Keratinocyte (primary cell): ENCODE results near the gene P3H1. TPM values are rescaled to one million over a fixed set of nuclear protein-coding genes. Genes with fewer than 3 reads are reported as not detected.

Experiments used
- DNase-seq: peaks from one replicate; pipeline ENCODE4 v3.0.0-alpha.2; 2011; ENCODE audit warnings: low read depth, missing footprints, low spot score
- FAIRE-seq: peaks from 2 replicates; lab custom pipeline; 2011; peaks lifted over from hg19 to GRCh38; lab: Jason Lieb, UNC
- H2AFZ ChIP-seq: 2 replicates; pipeline ENCODE4 v1.6.0; 2012; ENCODE audit warnings: low read length, control low read depth, inconsistent platforms; ENCODE audit not compliant: control insufficient read depth
- H3K27ac ChIP-seq: 2 replicates; pipeline ENCODE4 v1.5.1; 2011; ENCODE audit warnings: low read length; ENCODE audit not compliant: control insufficient read depth, insufficient read depth
- H3K27me3 ChIP-seq: 3 replicates; pipeline ENCODE4 v1.6.0; 2011; ENCODE audit warnings: low read length; ENCODE audit not compliant: control insufficient read depth, insufficient read depth; ENCODE audit errors: extremely low read depth
- H3K36me3 ChIP-seq, 2 experiments: 2 replicates in 1 of 2; 3 replicates in 1 of 2; pipeline ENCODE4 v1.5.1; 2011; ENCODE audit warnings: low read length in 2 of 2, mild to moderate bottlenecking in 1 of 2; ENCODE audit not compliant: control insufficient read depth in 2 of 2, insufficient read depth in 2 of 2; ENCODE audit errors: extremely low read depth in 1 of 2
- H3K4me1 ChIP-seq: 3 replicates; pipeline ENCODE4 v1.5.1; 2011; ENCODE audit warnings: low read length; ENCODE audit not compliant: control insufficient read depth, insufficient read depth; ENCODE audit errors: extremely low read depth
- H3K4me2 ChIP-seq: 3 replicates; pipeline ENCODE4 v1.6.0; 2011; ENCODE audit warnings: low read depth, low read length; ENCODE audit not compliant: control insufficient read depth, insufficient read depth; ENCODE audit errors: extremely low read depth
- H3K4me3 ChIP-seq, 3 experiments: fragments of 200-600 bp in 1 of 3; sonication (generic) in 1 of 3; 2 replicates in 2 of 3; 3 replicates in 1 of 3; pipeline ENCODE4 v1.5.1; 2011 to 2016; ENCODE audit warnings: low read length in 3 of 3, mild to moderate bottlenecking in 3 of 3, control low read depth in 2 of 3, inconsistent platforms in 1 of 3, low read depth in 1 of 3, mixed read lengths in 1 of 3, mixed run types in 1 of 3, moderate library complexity in 1 of 3; ENCODE audit not compliant: control insufficient read depth in 2 of 3, insufficient read depth in 2 of 3; ENCODE audit errors: extremely low read depth in 1 of 3
- H3K79me2 ChIP-seq: 2 replicates; pipeline ENCODE4 v1.6.0; 2012; ENCODE audit warnings: low read length; ENCODE audit not compliant: control insufficient read depth, insufficient read depth
- H3K9ac ChIP-seq: 3 replicates; pipeline ENCODE4 v1.6.0; 2011; ENCODE audit warnings: low read length; ENCODE audit not compliant: control insufficient read depth, insufficient read depth; ENCODE audit errors: extremely low read depth
- H3K9me1 ChIP-seq: 3 replicates; pipeline ENCODE4 v1.6.0; 2011; ENCODE audit warnings: low read length; ENCODE audit not compliant: control insufficient read depth, insufficient read depth; ENCODE audit errors: extremely low read depth
- H3K9me3 ChIP-seq: 2 replicates; pipeline ENCODE4 v1.5.1; 2012; ENCODE audit warnings: low read depth, low read length; ENCODE audit not compliant: control insufficient read depth
- H4K20me1 ChIP-seq: 3 replicates; pipeline ENCODE4 v1.6.0; 2011; ENCODE audit warnings: low read length; ENCODE audit not compliant: control insufficient read depth, insufficient read depth; ENCODE audit errors: extremely low read depth
- CTCF ChIP-seq, 3 experiments: IDR thresholded peaks in 1 of 3; conservative IDR thresholded peaks in 1 of 3; optimal IDR thresholded peaks in 1 of 3; 2 replicates in 2 of 3; 3 replicates in 1 of 3; pipeline versions ENCODE3 to v1.5.1; 2011; ENCODE audit warnings: low read length in 3 of 3, mild to moderate bottlenecking in 3 of 3, moderate library complexity in 2 of 3, control low read depth in 1 of 3, inconsistent platforms in 1 of 3; ENCODE audit not compliant: insufficient read depth in 2 of 3; ENCODE audit errors: extremely low read depth in 1 of 3
- EZH2 ChIP-seq: IDR thresholded peaks from one replicate; pipeline ENCODE4 v1.6.1; 2012; ENCODE audit warnings: inconsistent platforms, mild to moderate bottlenecking, low read length, moderate library complexity
- dilution Hi-C: fragments of 300-500 bp; cut with MboI; formaldehyde crosslinking; loops from one replicate; pipeline ENCODE4 v1.7.0; 2020; ENCODE audit warnings: low sequenced_read_pairs; ENCODE audit not compliant: extremely low pct_ligation_motif_present
- polyA plus RNA-seq, 5 experiments: library from polyadenylated mRNA; depleted of rRNA in 3 of 5; stranded (reverse) in 3 of 5; stranded (forward) in 1 of 5; unstranded in 1 of 5; fragments of >200 nt; gene quantifications; 1 replicate in 1 of 5; 2 replicates in 3 of 5; 3 replicates in 1 of 5; pipeline versions ENCODE4 v1.2.1 to v1.2.3, GENCODE V29; 2011 to 2012; ENCODE audit warnings: missing spikeins in 2 of 5, low read depth in 1 of 5, low replicate concordance in 1 of 5

P3H1 gene
- polyA plus RNA-seq, 1 donor (not counting 4 experiments of a cell fraction or from before 2014, with no cell fraction given) = 24.4 TPM

- Histone ChIP-seq H3K9me1 (no peaks in the 10 kb centered on the region), H4K20me1 (no peaks in the 10 kb centered on the region), H3K79me2 (peaks cover under 1% of the 10 kb centered on the region), H3K36me3 (peaks cover 24 to 32% of the 10 kb centered on the region in 2 experiments), H3K27me3 (no peaks in the 10 kb centered on the region), H3K4me1 (peaks cover 6% of the 10 kb centered on the region), H3K4me3 (no peak overlapping the region), H3K27ac (no peak overlapping the region), H2AFZ (no peak overlapping the region), H3K9ac (no peak overlapping the region), H3K4me2 (no peak overlapping the region), H3K9me3 (no peaks in the 10 kb centered on the region)
- DNase-seq = no peak
- dilution Hi-C loops = no loop called here
- no peak for FAIRE-seq
- TF ChIP-seq CTCF (optimal IDR thresholded peaks at IDR 0.05 in 1 of 3, IDR thresholded peaks at IDR 0.05 in 1 of 3, conservative IDR thresholded peaks at IDR 0.05 in 1 of 3; ENCODE audit: extremely low read depth in 1 of 3, insufficient read depth in 2 of 3, low read length in 3 of 3) = no peak
- no peak for TF ChIP-seq EZH2
These were observed 8.2 kb downstream of the P3H1 start for GRCh38 chr1:42758641-42759040.

- H2AFZ ChIP-seq = no peak overlapping the region
- H3K4me1 ChIP-seq = peaks cover 10% of the 10 kb centered on the region
- no peaks in the 10 kb centered on the region for H3K27me3 ChIP-seq
- H3K27ac ChIP-seq = no peak overlapping the region
- DNase-seq = no peak
- no peak overlapping the region for H3K4me3 ChIP-seq
- FAIRE-seq = no peak
- no peak overlapping the region for H3K9ac ChIP-seq
- peaks cover 24 to 32% of the 10 kb centered on the region in 2 experiments for H3K36me3 ChIP-seq
- dilution Hi-C loops = no loop called here
- H3K4me2 ChIP-seq = no peak overlapping the region
- no peaks in the 10 kb centered on the region for H4K20me1 ChIP-seq
- H3K9me3 ChIP-seq = no peaks in the 10 kb centered on the region
- H3K9me1 ChIP-seq = no peaks in the 10 kb centered on the region
- TF ChIP-seq CTCF (optimal IDR thresholded peaks at IDR 0.05 in 1 of 3, IDR thresholded peaks at IDR 0.05 in 1 of 3, conservative IDR thresholded peaks at IDR 0.05 in 1 of 3; ENCODE audit: extremely low read depth in 1 of 3, insufficient read depth in 2 of 3, low read length in 3 of 3) = no peak
- TF ChIP-seq EZH2 = no peak
- no peaks in the 10 kb centered on the region for H3K79me2 ChIP-seq
These were observed 8.9 kb downstream of the P3H1 start for GRCh38 chr1:42757892-42758275.
